Neutrophil (primary cell): ENCODE results near the gene TMED4.

Source experiments
- H3K27ac ChIP-seq: fragments of 200-600 bp; sonication (generic); 2 replicates; pipeline ENCODE4 v1.5.1; 2016; ENCODE audit warnings: mild to moderate bottlenecking, moderate library complexity
- H3K27me3 ChIP-seq: fragments of 200-600 bp; sonication (generic); 2 replicates; pipeline ENCODE4 v1.6.0; 2016; ENCODE audit warnings: mild to moderate bottlenecking
- H3K36me3 ChIP-seq: fragments of 200-600 bp; sonication (generic); 2 replicates; pipeline ENCODE4 v1.5.1; 2017
- H3K4me1 ChIP-seq, 2 experiments: fragments of 200-600 bp in 1 of 2; sonication (generic) in 1 of 2; 1 replicate in 1 of 2; 2 replicates in 1 of 2; pipeline versions ENCODE4 v1.5.1 to v1.6.1; 2013 to 2016; ENCODE audit warnings: low read depth in 1 of 2, low read length in 1 of 2, mild to moderate bottlenecking in 1 of 2, moderate library complexity in 1 of 2; ENCODE audit not compliant: control insufficient read depth in 1 of 2, insufficient read depth in 1 of 2
- H3K4me3 ChIP-seq, 2 experiments: fragments of 200-600 bp in 1 of 2; sonication (generic) in 1 of 2; 1 replicate in 1 of 2; 2 replicates in 1 of 2; pipeline ENCODE4 v1.5.1; 2013 to 2016; ENCODE audit warnings: low read depth in 1 of 2, low read length in 1 of 2, mild to moderate bottlenecking in 1 of 2, moderate library complexity in 1 of 2
- H3K9me3 ChIP-seq: fragments of 200-600 bp; sonication (generic); 2 replicates; pipeline ENCODE4 v1.5.1; 2016
- TF ChIP-seq, protein P1 (sequence below): fragments of 200-600 bp; sonication (generic); IDR thresholded peaks from 2 replicates; pipeline ENCODE4 v1.5.1; 2016; ENCODE audit warnings: antibody characterized with exemption

The TMED4 gene

DNA sequence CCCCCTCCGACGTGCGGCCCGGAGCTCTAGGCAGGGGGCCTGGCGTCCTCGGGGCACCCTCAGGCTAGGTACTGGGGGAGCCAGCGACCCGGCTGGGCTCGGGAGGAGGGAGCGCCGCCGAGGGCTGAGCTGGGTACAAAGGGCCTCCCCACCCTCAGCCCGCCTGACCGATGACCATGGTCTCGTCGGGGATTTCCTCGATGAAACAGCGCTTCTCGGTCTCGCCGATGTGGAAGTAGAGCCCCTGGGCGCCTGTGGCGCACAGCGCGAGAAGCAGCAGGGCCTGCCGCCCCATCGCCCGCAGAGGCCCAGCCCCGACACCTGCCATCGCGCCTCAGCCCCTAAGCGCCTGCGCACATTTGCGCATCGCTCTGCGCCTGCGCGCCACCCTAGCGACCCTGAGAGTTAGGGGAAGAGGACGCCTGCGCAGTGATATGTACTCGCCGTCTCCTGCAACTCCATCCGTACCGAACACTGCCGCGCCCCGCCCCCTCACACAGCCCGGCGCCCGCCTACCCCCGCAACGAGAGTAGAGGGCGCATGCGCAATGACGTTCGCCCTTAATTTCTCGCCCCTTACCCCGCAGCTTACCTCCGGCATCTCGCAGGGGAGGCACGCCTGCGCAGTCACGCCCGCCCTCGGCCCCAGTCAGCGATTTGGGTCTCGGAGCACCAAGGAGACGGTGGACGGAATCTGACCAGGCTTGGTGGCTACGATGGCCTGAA lies at the start of gene TMED4:
Gene TMED4, minus strand, starts transcription at position 353 of the 725 bp plus-strand sequence. Its CDS starts 25 bp downstream, at position 328.
- Histone ChIP-seq H3K27me3 (no peaks in the 10 kb centered on the region), H3K27ac (peak within 1 kb of the TSS; percentile 97), H3K9me3 (no peaks in the 10 kb centered on the region), H3K4me1 (peaks cover 27 to 28% of the 10 kb centered on the region in 2 experiments), H3K4me3 (peak within 1 kb of the TSS; percentile 77 to 95), H3K36me3 (peaks cover 32% of the 10 kb centered on the region)
- TF ChIP-seq, protein P1, sequence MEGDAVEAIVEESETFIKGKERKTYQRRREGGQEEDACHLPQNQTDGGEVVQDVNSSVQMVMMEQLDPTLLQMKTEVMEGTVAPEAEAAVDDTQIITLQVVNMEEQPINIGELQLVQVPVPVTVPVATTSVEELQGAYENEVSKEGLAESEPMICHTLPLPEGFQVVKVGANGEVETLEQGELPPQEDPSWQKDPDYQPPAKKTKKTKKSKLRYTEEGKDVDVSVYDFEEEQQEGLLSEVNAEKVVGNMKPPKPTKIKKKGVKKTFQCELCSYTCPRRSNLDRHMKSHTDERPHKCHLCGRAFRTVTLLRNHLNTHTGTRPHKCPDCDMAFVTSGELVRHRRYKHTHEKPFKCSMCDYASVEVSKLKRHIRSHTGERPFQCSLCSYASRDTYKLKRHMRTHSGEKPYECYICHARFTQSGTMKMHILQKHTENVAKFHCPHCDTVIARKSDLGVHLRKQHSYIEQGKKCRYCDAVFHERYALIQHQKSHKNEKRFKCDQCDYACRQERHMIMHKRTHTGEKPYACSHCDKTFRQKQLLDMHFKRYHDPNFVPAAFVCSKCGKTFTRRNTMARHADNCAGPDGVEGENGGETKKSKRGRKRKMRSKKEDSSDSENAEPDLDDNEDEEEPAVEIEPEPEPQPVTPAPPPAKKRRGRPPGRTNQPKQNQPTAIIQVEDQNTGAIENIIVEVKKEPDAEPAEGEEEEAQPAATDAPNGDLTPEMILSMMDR = no peak

DNA sequence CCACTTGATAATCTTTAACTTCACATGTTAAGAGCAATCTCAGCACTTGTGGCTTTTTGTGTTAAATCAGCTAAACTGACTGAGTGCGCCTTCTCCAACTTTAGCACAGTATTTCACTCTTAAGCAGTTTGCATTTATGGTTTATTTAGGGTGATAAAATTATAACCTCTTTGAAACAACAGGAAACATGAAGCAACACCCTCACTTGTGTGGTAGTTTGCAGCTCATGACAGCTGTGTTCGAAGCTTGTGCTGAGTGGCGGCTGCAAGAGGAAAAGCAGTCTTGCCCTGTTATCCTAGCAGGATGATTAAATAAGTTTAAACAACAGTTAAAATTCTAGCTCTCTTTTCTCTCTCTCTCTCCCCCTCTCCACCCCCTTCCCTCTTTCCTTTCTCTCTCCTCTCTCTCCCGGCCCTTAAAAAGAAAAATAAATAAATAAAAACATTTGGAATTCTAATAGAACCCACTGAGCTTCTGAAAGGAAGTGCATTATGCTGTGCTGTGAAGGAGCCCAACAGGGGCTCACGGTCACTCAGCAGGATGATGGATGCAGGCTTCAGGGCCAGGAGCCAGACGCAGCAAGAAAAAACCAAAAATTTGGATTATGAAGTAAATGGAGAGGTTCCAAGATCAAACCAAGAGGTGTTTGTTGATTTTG lies 49.6 kb upstream of the TMED4 start:
- H3K27ac ChIP-seq = peak overlapping the region; percentile 96
- H3K4me1 ChIP-seq = peaks cover 81 to 84% of the 10 kb centered on the region in 2 experiments
- TF ChIP-seq, protein P1 = no peak
- no peaks in the 10 kb centered on the region for H3K27me3 ChIP-seq
- peaks cover 8% of the 10 kb centered on the region for H3K36me3 ChIP-seq
- no peaks in the 10 kb centered on the region for H3K9me3 ChIP-seq
- H3K4me3 ChIP-seq = peak overlapping the region; percentile 36 to 56

DNA sequence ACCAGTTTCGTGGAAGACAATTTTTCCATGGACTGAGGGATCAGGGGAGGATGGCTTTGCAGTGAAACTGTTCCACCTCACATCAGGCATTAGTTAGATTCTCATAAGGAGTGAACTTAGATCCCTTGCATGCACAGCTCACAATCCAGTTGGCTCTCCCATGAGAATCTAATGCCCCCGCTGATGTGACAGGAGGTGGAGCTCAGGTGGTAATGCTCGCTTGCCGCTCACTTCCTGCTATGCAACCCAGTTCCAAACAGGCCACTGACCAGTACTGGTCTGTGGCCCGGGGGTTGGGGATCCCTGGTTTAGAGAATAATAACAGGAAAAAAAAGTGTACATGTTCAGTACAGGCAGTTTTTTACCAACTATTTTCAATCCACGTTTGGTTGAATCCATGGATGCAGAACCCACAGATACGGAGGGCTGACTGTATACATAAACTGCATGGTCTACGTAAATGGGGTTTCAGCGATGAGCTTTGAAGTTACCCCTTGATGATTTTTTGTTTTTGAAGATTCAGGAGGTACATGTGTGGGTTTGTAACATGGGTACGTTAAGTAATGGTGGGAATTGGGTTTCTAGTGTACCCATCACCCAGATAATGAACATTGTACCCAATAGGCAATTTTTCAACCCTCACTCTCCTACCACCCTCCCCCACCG lies 48.9 kb upstream of the TMED4 start:
- TF ChIP-seq, protein P1 = no peak
- Histone ChIP-seq H3K4me3 (peak overlapping the region; percentile 36 to 56), H3K36me3 (peaks cover 15% of the 10 kb centered on the region), H3K27ac (peak overlapping the region; percentile 96), H3K27me3 (no peaks in the 10 kb centered on the region), H3K4me1 (peaks cover 75 to 78% of the 10 kb centered on the region in 2 experiments), H3K9me3 (no peaks in the 10 kb centered on the region)

DNA sequence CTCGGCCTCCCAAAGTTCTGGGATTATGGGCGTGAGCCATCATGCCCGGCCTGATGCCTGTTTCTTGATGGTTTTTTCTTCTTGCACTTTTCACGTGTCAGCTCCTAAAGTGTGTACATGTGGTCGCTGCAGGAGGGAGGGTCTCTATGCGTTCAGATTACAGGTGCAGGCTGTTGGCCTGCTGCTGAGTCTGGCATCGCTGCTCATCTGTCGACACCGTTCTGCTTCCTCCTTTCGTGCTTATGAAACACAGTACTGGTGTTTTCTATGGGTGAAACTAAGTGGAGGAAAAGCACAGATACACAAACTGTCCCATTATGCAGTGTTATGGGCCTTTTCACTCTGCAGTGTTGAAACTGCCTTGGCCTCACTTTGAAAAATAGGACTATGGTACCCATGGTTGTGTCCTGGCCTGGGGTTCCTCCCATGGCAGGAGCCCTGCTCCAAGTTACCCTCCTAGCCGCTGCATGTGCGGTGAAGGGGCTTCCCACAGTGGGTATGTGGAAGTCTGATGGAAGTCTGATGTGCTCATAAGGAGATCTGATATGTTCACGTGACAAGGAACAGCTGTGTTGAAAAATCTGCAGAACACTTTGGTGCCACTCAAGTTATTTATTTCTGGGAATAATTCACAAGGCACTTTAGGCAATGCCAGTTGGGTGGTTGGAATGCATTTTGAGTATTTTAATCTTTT lies 47.9 kb upstream of the TMED4 start:
- no peaks in the 10 kb centered on the region for H3K27me3 ChIP-seq
- peaks cover 67 to 70% of the 10 kb centered on the region in 2 experiments for H3K4me1 ChIP-seq
- peaks cover 24% of the 10 kb centered on the region for H3K36me3 ChIP-seq
- no peaks in the 10 kb centered on the region for H3K9me3 ChIP-seq
- H3K4me3 ChIP-seq = peak overlapping the region; percentile 36 to 56
- peak overlapping the region; percentile 96 for H3K27ac ChIP-seq
- TF ChIP-seq, protein P1 = no peak

DNA sequence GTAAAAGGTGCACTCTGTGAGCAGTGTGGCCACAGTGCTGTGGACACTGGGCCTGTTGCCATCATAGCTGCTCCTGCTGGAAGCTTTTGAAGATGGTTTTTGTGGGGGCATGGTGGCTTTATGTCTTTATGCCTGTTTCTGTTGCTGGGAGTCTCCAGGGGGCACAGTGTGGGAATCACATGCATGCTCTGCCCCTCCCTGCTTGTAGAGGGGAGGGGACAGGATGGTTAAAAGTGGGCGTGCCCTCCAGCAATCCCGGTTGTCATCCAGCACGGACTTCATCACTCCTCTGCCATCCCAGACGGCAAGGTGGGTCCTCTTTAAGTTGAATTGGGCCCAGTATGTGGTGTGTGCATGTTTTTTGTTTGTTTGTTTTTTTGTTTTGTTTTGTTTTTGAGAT lies 44.6 kb upstream of the TMED4 start:
- Histone ChIP-seq H3K4me1 (peaks cover 50 to 53% of the 10 kb centered on the region in 2 experiments), H3K27me3 (no peaks in the 10 kb centered on the region), H3K27ac (peak overlapping the region; percentile 58), H3K36me3 (peaks cover 31% of the 10 kb centered on the region), H3K9me3 (no peaks in the 10 kb centered on the region), H3K4me3 (no peak overlapping the region)
- TF ChIP-seq, protein P1 = no peak
